ENCODE results near the gene GNG8. TPM values are rescaled to one million over a fixed set of nuclear protein-coding genes. Genes with fewer than 3 reads are reported as not detected.
A peak's percentile ranks its signal among the peaks of the same experiment; 100 is the strongest.

GNG8 gene
- total RNA-seq, 1 donor from 2014 or later: not detected

- peaks cover 0 to 3% (median 0%) of the 10 kb centered on the region in 3 donors for H3K27me3 ChIP-seq (ENCODE audit: control insufficient read depth in 3 of 3, insufficient read depth in 3 of 3, low read length in 3 of 3)
- peak overlapping the region; percentile 40 for H3K27ac ChIP-seq (ENCODE audit: low read depth, low read length)
- H3K4me1 ChIP-seq (ENCODE audit: control insufficient read depth in 3 of 3, insufficient read depth in 3 of 3, low read length in 3 of 3): peaks cover 35 to 65% (median 54%) of the 10 kb centered on the region in 3 donors
- H3K4me3 ChIP-seq (ENCODE audit: low read length in 3 of 3): peak overlapping the region in 2 of 3 donors; percentile 32 to 35
- H3K9ac ChIP-seq (ENCODE audit: low read depth in 1 of 3, low read length in 3 of 3): peak overlapping the region; percentile 43 to 66 (median 50)
- no peaks in the 10 kb centered on the region for H3K9me3 ChIP-seq (ENCODE audit: control insufficient read depth in 3 of 3, low read length in 3 of 3)
- H3K36me3 ChIP-seq (ENCODE audit: control insufficient read depth in 3 of 3, insufficient read depth in 3 of 3, low read length in 3 of 3): no peaks in the 10 kb centered on the region
Observed at GRCh38 chr19:46621191-46622117, 14.5 kb downstream of the GNG8 start.

GRCh38 chr19:46620716-46621115 lies 15.3 kb downstream of the GNG8 start:
- Histone ChIP-seq H3K9me3 (ENCODE audit: control insufficient read depth in 3 of 3, low read length in 3 of 3) (no peaks in the 10 kb centered on the region), H3K27me3 (ENCODE audit: control insufficient read depth in 3 of 3, insufficient read depth in 3 of 3, low read length in 3 of 3) (peaks cover 0 to 3% (median 0%) of the 10 kb centered on the region in 3 donors), H3K4me1 (ENCODE audit: control insufficient read depth in 3 of 3, insufficient read depth in 3 of 3, low read length in 3 of 3) (peaks cover 35 to 58% (median 47%) of the 10 kb centered on the region in 3 donors), H3K4me3 (ENCODE audit: low read length in 3 of 3) (no peak overlapping the region), H3K27ac (ENCODE audit: low read depth, low read length) (peak overlapping the region; percentile 40), H3K36me3 (ENCODE audit: control insufficient read depth in 3 of 3, insufficient read depth in 3 of 3, low read length in 3 of 3) (no peaks in the 10 kb centered on the region), H3K9ac (ENCODE audit: low read depth in 1 of 3, low read length in 3 of 3) (peak overlapping the region in 2 of 3 donors; percentile 50 to 66)

- peaks cover 33 to 54% (median 44%) of the 10 kb centered on the region in 3 donors for H3K4me1 ChIP-seq (ENCODE audit: control insufficient read depth in 3 of 3, insufficient read depth in 3 of 3, low read length in 3 of 3)
- no peaks in the 10 kb centered on the region for H3K9me3 ChIP-seq (ENCODE audit: control insufficient read depth in 3 of 3, low read length in 3 of 3)
- peaks cover 0 to 3% (median 0%) of the 10 kb centered on the region in 3 donors for H3K27me3 ChIP-seq (ENCODE audit: control insufficient read depth in 3 of 3, insufficient read depth in 3 of 3, low read length in 3 of 3)
- H3K27ac ChIP-seq (ENCODE audit: low read depth, low read length): peak overlapping the region; percentile 40
- H3K9ac ChIP-seq (ENCODE audit: low read depth in 1 of 3, low read length in 3 of 3): peak overlapping the region in 1 of 3 donors; percentile 14
- H3K36me3 ChIP-seq (ENCODE audit: control insufficient read depth in 3 of 3, insufficient read depth in 3 of 3, low read length in 3 of 3): no peaks in the 10 kb centered on the region
- no peak overlapping the region for H3K4me3 ChIP-seq (ENCODE audit: low read length in 3 of 3)
Observed at GRCh38 chr19:46620267-46620666, 15.7 kb downstream of the GNG8 start.

GRCh38 chr19:46618670-46619231 lies 17.3 kb downstream of the GNG8 start:
- Histone ChIP-seq H3K4me1 (ENCODE audit: control insufficient read depth in 3 of 3, insufficient read depth in 3 of 3, low read length in 3 of 3) (peaks cover 32 to 46% (median 45%) of the 10 kb centered on the region in 3 donors), H3K27ac (ENCODE audit: low read depth, low read length) (peak overlapping the region; percentile 34), H3K27me3 (ENCODE audit: control insufficient read depth in 3 of 3, insufficient read depth in 3 of 3, low read length in 3 of 3) (peaks cover 0 to under 1% (median 0%) of the 10 kb centered on the region in 3 donors), H3K9ac (ENCODE audit: low read depth in 1 of 3, low read length in 3 of 3) (peak overlapping the region in 1 of 3 donors; percentile 33), H3K9me3 (ENCODE audit: control insufficient read depth in 3 of 3, low read length in 3 of 3) (no peaks in the 10 kb centered on the region), H3K4me3 (ENCODE audit: low read length in 3 of 3) (no peak overlapping the region), H3K36me3 (ENCODE audit: control insufficient read depth in 3 of 3, insufficient read depth in 3 of 3, low read length in 3 of 3) (no peaks in the 10 kb centered on the region)

GRCh38 chr19:46617601-46618000 lies 18.4 kb downstream of the GNG8 start:
- Histone ChIP-seq H3K9me3 (ENCODE audit: control insufficient read depth in 3 of 3, low read length in 3 of 3) (no peaks in the 10 kb centered on the region), H3K4me3 (ENCODE audit: low read length in 3 of 3) (no peak overlapping the region), H3K27ac (ENCODE audit: low read depth, low read length) (no peak overlapping the region), H3K27me3 (ENCODE audit: control insufficient read depth in 3 of 3, insufficient read depth in 3 of 3, low read length in 3 of 3) (no peaks in the 10 kb centered on the region), H3K9ac (ENCODE audit: low read depth in 1 of 3, low read length in 3 of 3) (no peak overlapping the region), H3K4me1 (ENCODE audit: control insufficient read depth in 3 of 3, insufficient read depth in 3 of 3, low read length in 3 of 3) (peaks cover 32 to 41% (median 40%) of the 10 kb centered on the region in 3 donors), H3K36me3 (ENCODE audit: control insufficient read depth in 3 of 3, insufficient read depth in 3 of 3, low read length in 3 of 3) (no peaks in the 10 kb centered on the region)

- peaks cover 32 to 40% (median 38%) of the 10 kb centered on the region in 3 donors for H3K4me1 ChIP-seq (ENCODE audit: control insufficient read depth in 3 of 3, insufficient read depth in 3 of 3, low read length in 3 of 3)
- peak overlapping the region in 2 of 3 donors; percentile 25 to 46 for H3K9ac ChIP-seq (ENCODE audit: low read depth in 1 of 3, low read length in 3 of 3)
- no peaks in the 10 kb centered on the region for H3K27me3 ChIP-seq (ENCODE audit: control insufficient read depth in 3 of 3, insufficient read depth in 3 of 3, low read length in 3 of 3)
- no peaks in the 10 kb centered on the region for H3K9me3 ChIP-seq (ENCODE audit: control insufficient read depth in 3 of 3, low read length in 3 of 3)
- H3K4me3 ChIP-seq (ENCODE audit: low read length in 3 of 3): no peak overlapping the region
- H3K27ac ChIP-seq (ENCODE audit: low read depth, low read length): no peak overlapping the region
- no peaks in the 10 kb centered on the region for H3K36me3 ChIP-seq (ENCODE audit: control insufficient read depth in 3 of 3, insufficient read depth in 3 of 3, low read length in 3 of 3)
Observed at GRCh38 chr19:46616631-46617322, 19.2 kb downstream of the GNG8 start.

GRCh38 chr19:46615966-46616365 lies 20.0 kb downstream of the GNG8 start:
- H3K9ac ChIP-seq (ENCODE audit: low read depth in 1 of 3, low read length in 3 of 3): no peak overlapping the region
- no peak overlapping the region for H3K4me3 ChIP-seq (ENCODE audit: low read length in 3 of 3)
- H3K27ac ChIP-seq (ENCODE audit: low read depth, low read length): no peak overlapping the region
- H3K36me3 ChIP-seq (ENCODE audit: control insufficient read depth in 3 of 3, insufficient read depth in 3 of 3, low read length in 3 of 3): no peaks in the 10 kb centered on the region
- peaks cover 26 to 34% (median 31%) of the 10 kb centered on the region in 3 donors for H3K4me1 ChIP-seq (ENCODE audit: control insufficient read depth in 3 of 3, insufficient read depth in 3 of 3, low read length in 3 of 3)
- no peaks in the 10 kb centered on the region for H3K9me3 ChIP-seq (ENCODE audit: control insufficient read depth in 3 of 3, low read length in 3 of 3)
- no peaks in the 10 kb centered on the region for H3K27me3 ChIP-seq (ENCODE audit: control insufficient read depth in 3 of 3, insufficient read depth in 3 of 3, low read length in 3 of 3)

- Histone ChIP-seq H3K27me3 (ENCODE audit: control insufficient read depth in 3 of 3, insufficient read depth in 3 of 3, low read length in 3 of 3) (no peaks in the 10 kb centered on the region), H3K27ac (ENCODE audit: low read depth, low read length) (no peak overlapping the region), H3K36me3 (ENCODE audit: control insufficient read depth in 3 of 3, insufficient read depth in 3 of 3, low read length in 3 of 3) (peaks cover 9 to 12% (median 12%) of the 10 kb centered on the region in 3 donors), H3K4me3 (ENCODE audit: low read length in 3 of 3) (no peak overlapping the region), H3K9me3 (ENCODE audit: control insufficient read depth in 3 of 3, low read length in 3 of 3) (no peaks in the 10 kb centered on the region), H3K4me1 (ENCODE audit: control insufficient read depth in 3 of 3, insufficient read depth in 3 of 3, low read length in 3 of 3) (peaks cover 18 to 21% (median 19%) of the 10 kb centered on the region in 3 donors), H3K9ac (ENCODE audit: low read depth in 1 of 3, low read length in 3 of 3) (peak overlapping the region in 2 of 3 donors; percentile 14 to 51)
Observed at GRCh38 chr19:46614114-46614722, 21.8 kb downstream of the GNG8 start.

GRCh38 chr19:46613525-46613924 lies 22.5 kb downstream of the GNG8 start:
- peaks cover 14 to 15% (median 15%) of the 10 kb centered on the region in 3 donors for H3K4me1 ChIP-seq (ENCODE audit: control insufficient read depth in 3 of 3, insufficient read depth in 3 of 3, low read length in 3 of 3)
- H3K9ac ChIP-seq (ENCODE audit: low read depth in 1 of 3, low read length in 3 of 3): no peak overlapping the region
- H3K36me3 ChIP-seq (ENCODE audit: control insufficient read depth in 3 of 3, insufficient read depth in 3 of 3, low read length in 3 of 3): peaks cover 16 to 19% (median 19%) of the 10 kb centered on the region in 3 donors
- no peaks in the 10 kb centered on the region for H3K27me3 ChIP-seq (ENCODE audit: control insufficient read depth in 3 of 3, insufficient read depth in 3 of 3, low read length in 3 of 3)
- no peaks in the 10 kb centered on the region for H3K9me3 ChIP-seq (ENCODE audit: control insufficient read depth in 3 of 3, low read length in 3 of 3)
- no peak overlapping the region for H3K4me3 ChIP-seq (ENCODE audit: low read length in 3 of 3)
- H3K27ac ChIP-seq (ENCODE audit: low read depth, low read length): no peak overlapping the region
